ENCODE results near the gene SUFU.

SUFU gene

DNA sequence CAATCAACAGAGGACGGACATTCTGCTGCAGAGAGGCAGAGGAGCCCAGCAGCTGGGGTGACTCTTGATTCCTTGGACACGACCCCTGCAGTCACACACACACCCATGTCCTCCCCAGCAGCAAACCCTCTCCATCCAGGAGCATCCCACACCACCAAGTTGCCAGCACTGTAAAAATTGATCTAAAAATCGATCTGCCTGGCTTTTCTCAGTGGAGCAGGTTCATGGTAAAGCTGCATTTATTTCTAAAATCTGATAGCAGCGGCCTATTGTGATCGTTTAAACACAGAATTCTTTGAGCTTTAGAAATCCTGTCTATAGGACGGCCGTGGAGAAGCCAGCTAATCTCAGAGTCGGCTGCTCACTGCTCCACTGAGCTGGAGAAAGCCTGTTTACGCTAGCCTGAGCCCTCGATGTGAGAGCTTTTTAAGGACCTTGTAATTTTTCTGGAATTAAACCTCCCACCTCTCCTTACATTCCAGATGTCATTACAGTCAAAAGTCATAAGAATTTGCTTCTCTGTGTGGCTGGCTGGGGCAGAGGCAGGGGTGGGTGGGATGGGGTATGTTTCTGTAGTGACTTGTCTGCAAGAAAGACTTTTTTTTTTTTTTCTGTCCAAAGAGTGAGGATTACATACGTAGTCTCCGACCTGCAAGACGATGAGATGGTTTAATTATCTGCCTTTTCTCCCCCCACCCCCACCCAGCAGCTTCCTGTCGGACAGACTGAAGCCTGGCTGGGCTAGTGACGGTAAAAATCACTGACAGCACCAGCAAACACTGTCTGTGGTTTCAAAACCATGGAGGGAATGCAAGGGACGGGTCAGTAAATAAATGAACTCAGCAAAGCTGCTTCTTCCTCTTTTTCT lies 172.1 kb downstream of the SUFU start:
- no peak for DNase-seq

DNA sequence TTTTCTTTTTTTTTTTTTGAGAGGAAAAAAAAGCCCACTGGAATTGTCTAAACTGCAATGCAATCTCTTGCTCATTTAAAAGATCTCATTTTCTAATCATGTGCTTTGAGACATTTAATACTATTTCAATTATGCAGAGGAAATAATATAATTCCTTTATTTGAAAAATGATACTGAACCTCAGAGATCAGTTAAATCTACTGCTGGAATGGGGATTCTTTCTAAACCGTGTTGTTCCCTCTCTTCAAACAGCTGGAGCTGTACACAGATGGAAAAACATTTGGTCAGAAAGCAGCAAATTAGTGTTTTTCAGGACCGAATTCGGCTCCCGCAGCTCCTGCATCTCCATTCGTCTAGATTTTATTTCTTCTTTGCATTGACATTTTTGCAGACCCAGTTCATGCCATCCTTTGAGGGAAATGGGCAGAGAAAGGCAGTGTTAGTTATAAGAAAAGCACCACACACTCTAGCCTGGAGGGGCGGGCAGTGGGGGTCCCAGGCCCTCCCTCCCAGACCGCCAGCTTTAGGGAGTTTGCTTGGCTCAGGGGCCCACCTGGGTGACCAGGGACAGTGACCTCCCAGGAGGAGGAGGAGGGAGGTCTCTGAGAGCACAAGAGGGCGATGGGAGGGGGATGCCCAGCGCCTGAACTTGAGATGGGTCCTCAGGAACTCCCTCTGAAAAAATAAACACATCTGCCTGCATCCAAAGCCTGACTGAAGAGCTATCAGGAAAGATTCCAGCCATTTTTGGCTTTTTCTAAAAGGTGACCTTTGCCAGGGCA lies 173.0 kb downstream of the SUFU start:
- DNase-seq, result no peak

DNA sequence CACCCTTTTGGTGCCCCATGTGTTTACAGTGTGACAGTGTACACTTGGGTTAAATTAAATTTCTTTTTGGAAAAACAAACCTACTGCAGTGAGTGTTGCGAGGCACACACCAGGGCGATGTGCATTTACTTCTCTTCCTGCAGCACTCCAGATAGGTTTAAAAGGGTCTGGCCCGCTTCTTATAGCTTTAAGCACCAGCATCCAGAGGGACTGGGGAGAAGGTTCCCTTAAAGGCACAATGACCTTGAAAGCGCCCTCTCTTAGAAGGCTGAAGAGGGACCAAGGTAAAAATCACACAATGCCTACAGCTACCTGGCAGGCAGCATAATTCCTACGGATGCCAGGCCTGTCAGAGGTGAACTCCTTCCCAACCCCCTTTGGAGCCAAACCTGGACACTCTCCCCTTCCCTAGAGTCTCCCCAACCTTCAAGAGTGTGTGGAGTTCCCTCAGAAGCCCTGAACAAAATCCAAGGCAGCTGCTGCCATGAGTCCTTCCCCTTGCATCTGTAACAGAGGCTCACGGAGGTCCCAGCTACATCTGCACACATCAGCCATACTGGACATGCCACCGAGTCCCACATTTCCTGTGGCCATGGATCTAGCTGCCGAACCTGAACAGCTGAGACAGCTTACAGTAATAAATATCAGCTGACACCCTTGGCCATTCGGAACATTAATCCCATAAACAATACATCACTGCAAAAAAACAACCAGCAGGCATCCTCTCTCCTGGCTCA lies 173.7 kb downstream of the SUFU start:
- no peak for DNase-seq

DNA sequence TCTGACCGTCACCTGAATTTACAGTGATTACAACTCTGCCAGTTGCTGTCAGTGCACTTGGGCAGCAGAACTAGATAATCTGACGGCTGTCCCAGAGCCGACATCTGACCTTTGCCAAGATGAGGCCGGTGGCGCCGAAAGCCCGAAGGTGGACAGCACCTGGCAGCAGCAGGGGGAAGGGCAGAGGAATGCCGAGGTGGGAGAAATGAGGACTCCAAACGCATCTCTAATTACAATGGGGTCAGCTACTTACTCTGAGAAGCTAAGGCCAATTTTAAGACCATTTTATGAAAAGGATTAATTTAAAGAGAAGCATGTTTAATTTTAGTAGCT lies 174.3 kb downstream of the SUFU start:
- no peak for DNase-seq

DNA sequence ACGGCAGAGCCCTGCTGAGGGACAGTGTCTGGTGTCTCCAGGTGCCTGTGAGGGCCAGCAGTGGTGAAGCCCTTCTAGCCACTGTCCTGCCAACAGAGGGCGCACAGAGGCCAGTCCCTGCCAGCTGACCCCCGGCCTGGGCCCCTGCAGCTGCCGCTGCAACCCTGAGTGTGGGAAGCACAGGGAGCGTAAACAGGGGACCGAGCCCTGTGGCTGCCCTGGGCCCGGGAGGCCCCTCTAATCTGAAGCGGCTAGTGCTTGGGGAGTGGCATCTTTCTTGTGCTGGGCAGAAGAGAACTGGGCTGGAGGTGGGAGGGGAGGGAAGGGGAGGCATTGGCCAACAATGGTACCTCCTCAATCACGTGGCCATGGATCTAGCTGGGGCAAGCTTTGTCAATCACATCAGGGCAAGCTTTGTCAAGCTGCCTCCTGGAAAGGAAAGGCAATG lies 175.1 kb downstream of the SUFU start:
- peak; percentile 9 for DNase-seq

DNA sequence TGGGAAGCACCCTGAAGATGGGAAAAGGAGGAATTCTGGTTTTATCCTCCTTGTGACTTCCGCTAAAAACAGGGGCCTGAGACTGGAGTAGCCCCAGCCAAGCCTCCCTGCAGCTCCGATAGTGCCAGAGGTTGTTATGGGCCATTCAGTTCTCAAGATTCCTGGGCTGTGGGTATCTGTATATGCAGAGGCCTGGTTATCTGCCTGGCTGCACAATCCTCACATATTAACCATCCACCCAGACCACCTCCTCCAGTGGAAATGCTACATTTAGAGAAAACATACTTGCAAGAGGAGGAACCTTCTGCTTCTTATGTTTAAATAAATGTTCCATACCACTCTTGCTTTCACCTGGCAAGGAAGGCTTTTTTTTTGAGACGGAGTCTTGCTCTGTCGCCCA lies 175.8 kb downstream of the SUFU start:
- no peak for DNase-seq

DNA sequence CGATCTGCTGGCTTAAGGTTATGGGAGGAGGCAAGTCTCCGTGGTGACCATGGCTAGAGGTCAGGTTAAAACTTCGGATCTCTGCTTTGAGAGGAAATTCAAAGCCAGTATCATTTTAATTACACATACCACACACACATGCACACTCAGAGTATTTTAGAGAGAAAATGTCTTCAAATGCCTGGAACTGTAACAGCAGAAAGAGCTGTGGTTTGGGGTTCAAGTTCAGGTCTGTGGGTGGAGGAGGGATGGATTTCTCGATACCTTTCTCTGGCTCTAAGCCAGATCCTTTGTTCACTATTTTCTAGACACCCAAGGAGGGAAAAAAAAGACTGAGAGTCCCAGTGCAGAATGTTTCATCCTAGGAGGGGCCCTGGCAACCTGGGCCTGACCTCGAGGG lies 177.9 kb downstream of the SUFU start:
- no peak for DNase-seq

DNA sequence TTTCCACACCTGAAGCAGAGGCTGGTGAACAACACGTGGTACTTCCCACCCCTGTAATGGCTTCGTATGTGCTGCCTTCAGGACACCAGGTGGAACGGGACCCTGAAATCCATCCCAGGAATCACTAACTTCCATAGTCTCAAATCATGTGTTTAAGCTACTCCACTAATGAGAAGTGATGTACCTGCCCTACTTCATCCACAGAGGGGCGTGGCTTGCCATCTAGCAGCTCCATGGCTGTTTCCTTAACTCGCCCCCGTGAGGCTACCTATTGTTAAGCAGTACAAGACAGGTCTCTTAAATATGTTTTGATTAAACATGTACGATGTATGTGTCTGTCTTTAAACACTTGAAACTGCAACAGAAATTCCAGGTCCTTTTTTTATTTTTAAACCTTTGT lies 178.6 kb downstream of the SUFU start:
- DNase-seq, result no peak

DNA sequence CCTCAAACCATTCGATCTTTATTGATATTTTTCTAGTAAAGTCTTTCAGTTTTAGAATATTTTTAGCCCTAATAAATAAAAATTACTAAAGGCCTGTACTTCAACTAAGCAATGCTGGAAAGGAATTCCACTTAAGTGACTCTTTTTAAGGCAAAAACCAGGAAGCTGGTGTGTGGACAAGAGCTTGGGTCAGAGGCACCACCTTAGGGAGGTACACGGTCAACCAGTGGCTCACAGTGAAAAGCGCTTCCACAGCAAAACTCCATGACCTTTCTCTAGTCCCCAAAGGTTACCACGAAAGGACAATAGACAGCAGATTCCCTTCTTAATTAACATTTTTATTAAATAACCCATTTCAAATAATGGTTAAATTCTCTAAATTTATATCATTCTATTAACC lies 179.2 kb downstream of the SUFU start:
- no peak for DNase-seq

Data from NCI-H2107 (cell line).